HUES6 (cell line): Measurements from ENCODE around the gene MYB.

Experiments
- H3K27ac ChIP-seq: 2 replicates; pipeline ENCODE4 v1.7.0; 2013; ENCODE audit warnings: low read depth, mild to moderate bottlenecking, low read length, inconsistent platforms
- H3K27me3 ChIP-seq: 2 replicates; pipeline ENCODE4 v1.6.1; 2013; ENCODE audit warnings: low read length; ENCODE audit not compliant: control insufficient read depth, insufficient read depth
- H3K36me3 ChIP-seq: 2 replicates; pipeline ENCODE4 v1.6.1; 2013; ENCODE audit warnings: low read length; ENCODE audit not compliant: control insufficient read depth, insufficient read depth
- H3K4me1 ChIP-seq: 2 replicates; pipeline ENCODE4 v1.6.1; 2013; ENCODE audit warnings: low read length; ENCODE audit not compliant: control insufficient read depth, insufficient read depth
- H3K4me3 ChIP-seq: 2 replicates; pipeline ENCODE4 v1.5.1; 2013; ENCODE audit warnings: low read depth, low read length
- H3K9ac ChIP-seq: one replicate; pipeline ENCODE4 v1.6.1; 2013; ENCODE audit warnings: mild to moderate bottlenecking, low read length
- H3K9me3 ChIP-seq: 2 replicates; pipeline ENCODE4 v1.6.1; 2013; ENCODE audit warnings: low read depth, low read length; ENCODE audit not compliant: control insufficient read depth, insufficient read depth

Gene MYB

DNA sequence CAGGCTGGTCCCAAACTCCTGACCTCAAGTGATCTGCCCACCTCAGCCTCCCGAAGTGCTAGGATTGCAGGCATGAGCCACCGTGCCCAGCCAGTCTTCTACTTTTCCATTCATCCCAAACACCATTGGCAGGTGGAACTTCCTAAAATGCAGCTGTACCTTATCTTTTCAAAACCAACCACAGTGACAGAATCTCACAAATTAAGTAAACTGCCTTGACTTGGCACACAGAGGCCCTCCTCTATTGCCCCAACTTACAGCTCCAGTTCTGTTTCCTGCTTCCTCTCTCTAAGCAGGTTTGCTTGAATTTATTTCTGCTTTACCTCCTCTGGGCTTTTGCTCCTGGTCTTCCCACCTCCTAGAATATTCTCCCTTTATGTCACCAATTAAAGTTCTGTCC lies 7.6 kb downstream of the MYB start:
- H3K27me3 ChIP-seq: peaks cover 10% of the 10 kb centered on the region
- H3K9ac ChIP-seq: no peak overlapping the region
- H3K4me1 ChIP-seq: 0 out of 2 replicates have a peak, but pooled peaks cover under 1% of the 10 kb centered on the region
- H3K4me3 ChIP-seq: no peak overlapping the region
- no peak overlapping the region for H3K27ac ChIP-seq
- H3K36me3 ChIP-seq: peaks cover 13% of the 10 kb centered on the region
- no peaks in the 10 kb centered on the region for H3K9me3 ChIP-seq

DNA sequence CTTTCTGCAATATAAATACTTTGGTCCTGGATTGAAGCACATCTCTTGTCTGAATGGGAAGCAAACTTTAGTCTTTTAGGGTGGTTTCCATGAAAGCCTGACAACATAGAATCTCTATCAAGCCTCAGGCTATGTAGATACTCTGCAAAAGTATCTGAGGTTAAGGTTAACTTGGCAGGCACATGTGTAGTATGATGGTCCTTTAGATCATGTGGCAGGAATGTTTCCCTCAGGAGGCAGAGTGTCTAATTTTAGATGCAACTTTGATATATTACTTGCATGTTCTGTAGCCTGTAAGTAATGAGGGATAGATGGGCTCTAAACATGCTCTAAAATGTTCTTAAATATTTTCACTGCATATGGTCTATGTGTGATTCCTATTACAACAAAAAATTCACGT lies 8.2 kb downstream of the MYB start:
- Histone ChIP-seq H3K4me1 (no peaks in the 10 kb centered on the region), H3K9ac (no peak overlapping the region), H3K36me3 (peaks cover 20% of the 10 kb centered on the region), H3K9me3 (no peaks in the 10 kb centered on the region), H3K27ac (no peak overlapping the region), H3K27me3 (peaks cover 4% of the 10 kb centered on the region; the same call in 1 of the 2 replicates), H3K4me3 (no peak overlapping the region)

DNA sequence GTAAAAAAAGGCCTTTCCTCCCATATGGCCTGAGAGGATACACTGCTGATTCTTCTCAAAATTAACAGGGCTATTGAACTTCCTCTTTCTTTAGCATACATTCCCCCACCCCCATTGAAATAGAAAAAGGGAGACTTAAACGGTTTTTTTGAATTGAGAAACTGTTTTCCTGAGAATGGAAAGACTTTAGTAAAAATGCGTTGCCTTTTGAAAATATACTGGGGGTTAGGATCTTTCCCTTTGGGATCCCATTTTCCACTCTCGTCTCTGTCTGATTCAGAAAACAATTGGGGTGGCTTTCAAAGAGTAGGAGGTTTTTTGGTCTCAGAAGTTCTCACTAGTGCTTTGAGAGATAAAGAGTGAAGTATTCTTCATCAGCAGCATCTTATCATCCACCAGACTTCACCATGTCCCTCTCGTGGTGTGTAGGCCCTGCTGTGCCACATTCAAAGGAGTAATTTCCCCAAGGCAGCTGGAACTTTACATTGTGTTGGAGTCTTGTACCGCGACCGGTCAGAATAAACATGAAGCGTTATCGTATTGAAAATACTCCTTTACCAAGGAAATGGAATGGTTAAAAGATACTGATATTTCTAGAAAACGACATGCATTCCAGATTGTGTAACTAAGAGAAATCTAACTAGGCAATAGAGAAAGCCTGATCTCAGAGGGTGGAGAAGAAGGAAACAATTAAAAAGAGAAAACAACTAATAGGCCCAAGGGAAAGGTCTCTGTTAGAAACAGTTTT lies 10.6 kb downstream of the MYB start:
- Histone ChIP-seq H3K27ac (no peak overlapping the region), H3K4me3 (no peak overlapping the region), H3K27me3 (no peaks in the 10 kb centered on the region), H3K9me3 (no peaks in the 10 kb centered on the region), H3K9ac (no peak overlapping the region), H3K36me3 (peaks cover 28% of the 10 kb centered on the region), H3K4me1 (no peaks in the 10 kb centered on the region)

DNA sequence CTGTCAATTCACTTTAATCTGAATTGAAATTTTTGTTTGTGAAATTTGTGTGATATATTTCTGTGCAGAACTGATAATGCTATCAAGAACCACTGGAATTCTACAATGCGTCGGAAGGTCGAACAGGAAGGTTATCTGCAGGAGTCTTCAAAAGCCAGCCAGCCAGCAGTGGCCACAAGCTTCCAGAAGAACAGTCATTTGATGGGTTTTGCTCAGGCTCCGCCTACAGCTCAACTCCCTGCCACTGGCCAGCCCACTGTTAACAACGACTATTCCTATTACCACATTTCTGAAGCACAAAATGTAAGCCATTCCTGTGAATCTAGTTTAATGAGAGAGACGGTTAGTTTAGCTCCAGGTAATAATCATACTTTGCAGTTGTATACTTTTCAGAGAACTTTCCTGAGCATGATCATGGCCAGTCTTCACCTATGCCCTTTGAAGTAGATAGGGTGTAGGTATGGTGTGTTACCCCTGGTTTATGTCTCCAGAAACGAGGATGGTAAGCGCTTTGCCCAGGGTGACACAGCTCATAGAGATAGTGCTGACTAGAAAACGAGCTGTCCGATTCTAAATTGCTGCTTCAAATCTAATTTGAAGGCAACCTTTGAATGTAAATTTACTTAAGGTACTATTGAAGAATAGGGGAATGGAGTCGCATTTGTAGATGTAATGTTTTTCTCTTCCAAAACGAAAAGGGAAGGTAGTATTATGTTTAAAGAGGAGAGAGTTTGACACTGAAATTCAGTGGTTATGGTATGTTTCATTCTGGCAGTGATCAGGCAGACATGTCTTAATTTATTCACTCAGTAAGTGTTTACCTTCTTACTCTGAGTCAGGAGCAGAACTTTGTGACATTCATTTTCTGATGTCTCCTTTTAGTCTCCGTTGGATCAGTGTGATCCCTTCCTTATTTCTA lies 11.4 kb downstream of the MYB start:
- no peaks in the 10 kb centered on the region for H3K9me3 ChIP-seq
- H3K4me1 ChIP-seq: no peaks in the 10 kb centered on the region
- peaks cover 28% of the 10 kb centered on the region for H3K36me3 ChIP-seq
- H3K27ac ChIP-seq: no peak overlapping the region
- no peak overlapping the region for H3K4me3 ChIP-seq
- H3K27me3 ChIP-seq: no peaks in the 10 kb centered on the region
- H3K9ac ChIP-seq: no peak overlapping the region

GRCh38 chr6:135193221-135193620 lies 12.1 kb downstream of the MYB start:
- Histone ChIP-seq H3K4me1 (no peaks in the 10 kb centered on the region), H3K36me3 (peaks cover 28% of the 10 kb centered on the region), H3K27me3 (no peaks in the 10 kb centered on the region), H3K9me3 (no peaks in the 10 kb centered on the region), H3K4me3 (no peak overlapping the region), H3K9ac (no peak overlapping the region), H3K27ac (no peak overlapping the region)

- Histone ChIP-seq H3K9me3 (no peaks in the 10 kb centered on the region), H3K9ac (no peak overlapping the region), H3K36me3 (peaks cover 26% of the 10 kb centered on the region)
These were observed 13.9 kb downstream of the MYB start for GRCh38 chr6:135195041-135195440.

GRCh38 chr6:135195522-135195921 lies 14.4 kb downstream of the MYB start:
- Histone ChIP-seq H3K36me3 (peaks cover 31% of the 10 kb centered on the region), H3K4me1 (no peaks in the 10 kb centered on the region), H3K9me3 (no peaks in the 10 kb centered on the region), H3K27ac (no peak overlapping the region), H3K27me3 (no peaks in the 10 kb centered on the region), H3K9ac (no peak overlapping the region), H3K4me3 (no peak overlapping the region)

More at GRCh38 chr6:135195041-135195440, 13.9 kb downstream of the MYB start:
- no peaks in the 10 kb centered on the region for H3K27me3 ChIP-seq
- H3K4me3 ChIP-seq: no peak overlapping the region
- H3K27ac ChIP-seq: no peak overlapping the region
- no peaks in the 10 kb centered on the region for H3K4me1 ChIP-seq

DNA sequence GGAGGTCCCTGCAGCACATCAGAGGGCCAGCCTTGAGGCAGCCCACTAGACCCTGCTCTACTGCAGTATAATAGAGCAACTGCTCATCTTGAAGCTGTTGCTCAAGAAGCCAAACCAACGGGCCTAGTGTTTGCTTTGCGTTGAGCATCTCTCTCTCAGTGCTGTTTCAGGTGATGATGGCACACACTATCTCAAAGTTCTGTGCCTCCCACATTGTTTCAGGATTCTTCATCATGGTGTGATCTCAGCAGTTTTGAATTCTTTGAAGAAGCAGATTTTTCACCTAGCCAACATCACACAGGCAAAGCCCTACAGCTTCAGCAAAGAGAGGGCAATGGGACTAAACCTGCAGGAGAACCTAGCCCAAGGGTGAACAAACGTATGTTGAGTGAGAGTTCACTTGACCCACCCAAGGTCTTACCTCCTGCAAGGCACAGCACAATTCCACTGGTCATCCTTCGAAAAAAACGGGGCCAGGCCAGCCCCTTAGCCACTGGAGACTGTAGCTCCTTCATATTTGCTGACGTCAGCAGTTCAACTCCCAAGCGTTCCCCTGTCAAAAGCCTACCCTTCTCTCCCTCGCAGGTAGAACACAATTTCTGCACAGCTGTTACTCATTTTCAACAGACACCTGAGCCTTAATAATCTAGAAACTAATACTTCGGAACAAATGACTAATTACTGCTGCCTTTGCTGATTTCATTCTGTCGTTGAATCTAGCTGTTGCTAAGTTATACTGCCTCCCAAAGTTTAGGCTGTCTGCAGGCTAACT lies 15.8 kb downstream of the MYB start:
- Histone ChIP-seq H3K4me3 (no peak overlapping the region), H3K27ac (no peak overlapping the region), H3K36me3 (peaks cover 33% of the 10 kb centered on the region), H3K4me1 (no peaks in the 10 kb centered on the region), H3K9ac (no peak overlapping the region), H3K27me3 (no peaks in the 10 kb centered on the region), H3K9me3 (no peaks in the 10 kb centered on the region)

DNA sequence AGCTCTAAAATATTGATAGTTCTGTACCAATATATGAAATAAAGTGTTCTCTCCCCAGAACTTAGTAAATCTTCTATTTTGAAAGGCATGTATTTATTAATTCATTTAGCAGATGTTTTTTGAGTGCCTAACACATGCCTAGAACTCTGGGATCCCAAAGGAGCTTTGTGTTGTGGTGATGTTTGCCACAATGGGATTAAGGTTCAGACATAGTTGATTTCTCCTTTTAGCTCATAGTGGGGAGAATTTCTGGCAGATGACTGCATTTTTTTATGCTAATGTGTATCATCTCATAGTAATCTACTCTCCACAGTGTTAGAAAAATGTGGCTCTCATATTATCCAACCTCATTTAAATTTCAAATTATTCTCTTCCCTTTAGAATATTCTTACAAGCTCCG lies 21.7 kb downstream of the MYB start:
- no peaks in the 10 kb centered on the region for H3K4me1 ChIP-seq
- no peaks in the 10 kb centered on the region for H3K9me3 ChIP-seq
- H3K4me3 ChIP-seq: no peak overlapping the region
- H3K27me3 ChIP-seq: no peaks in the 10 kb centered on the region
- peaks cover 17% of the 10 kb centered on the region; the same call in 1 of the 2 replicates for H3K36me3 ChIP-seq
- H3K27ac ChIP-seq: no peak overlapping the region
- H3K9ac ChIP-seq: no peak overlapping the region

GRCh38 chr6:135204951-135205350 lies 23.8 kb downstream of the MYB start:
- H3K27ac ChIP-seq: no peak overlapping the region
- H3K9me3 ChIP-seq: no peaks in the 10 kb centered on the region
- H3K4me1 ChIP-seq: no peaks in the 10 kb centered on the region
- peaks cover 17% of the 10 kb centered on the region; the same call in 1 of the 2 replicates for H3K36me3 ChIP-seq
- H3K9ac ChIP-seq: no peak overlapping the region
- no peaks in the 10 kb centered on the region for H3K27me3 ChIP-seq
- H3K4me3 ChIP-seq: no peak overlapping the region
